Fibroblast of villous mesenchyme (primary cell): ENCODE measurements around the gene KSR2. TPM values are rescaled to one million over a fixed set of nuclear protein-coding genes. Genes with fewer than 3 reads are reported as not detected.

Experiments
- DNase-seq: peaks from one replicate; pipeline ENCODE4 v3.0.0-alpha.2; 2010; ENCODE audit warnings: low read depth
- H3K4me3 ChIP-seq: 2 replicates; pipeline ENCODE4 v1.5.1; 2011; ENCODE audit warnings: low read depth, mild to moderate bottlenecking, low read length
- CTCF ChIP-seq: IDR thresholded peaks from 2 replicates; pipeline ENCODE4 v1.5.1; 2012; ENCODE audit warnings: low read depth, mild to moderate bottlenecking, low read length; ENCODE audit not compliant: insufficient read depth
- total RNA-seq: library from RNA; depleted of rRNA; stranded (reverse); fragments of >200 nt; gene quantifications from 2 replicates; pipeline ENCODE4 v1.2.3, GENCODE V29; 2012

KSR2 gene
- total RNA-seq, 1 donor, result not detected

- TF ChIP-seq CTCF, result no peak
- no peak for DNase-seq
- H3K4me3 ChIP-seq, result no peak overlapping the region
Measured at GRCh38 chr12:117603316-117604113, 365.3 kb downstream of the KSR2 start.

GRCh38 chr12:117599849-117600248 is 368.9 kb downstream of the KSR2 start:
- no peak overlapping the region for H3K4me3 ChIP-seq
- no peak for TF ChIP-seq CTCF
- DNase-seq, result no peak

GRCh38 chr12:117596968-117597367 is 371.8 kb downstream of the KSR2 start:
- no peak overlapping the region for H3K4me3 ChIP-seq
- DNase-seq, result no peak
- TF ChIP-seq CTCF, result no peak

- no peak for TF ChIP-seq CTCF
- DNase-seq, result no peak
- H3K4me3 ChIP-seq, result no peak overlapping the region
Measured at GRCh38 chr12:117595751-117596150, 373.0 kb downstream of the KSR2 start.

GRCh38 chr12:117594481-117594880 is 374.3 kb downstream of the KSR2 start:
- no peak overlapping the region for H3K4me3 ChIP-seq
- DNase-seq, result no peak
- no peak for TF ChIP-seq CTCF

- DNase-seq, result no peak
- no peak overlapping the region for H3K4me3 ChIP-seq
- no peak for TF ChIP-seq CTCF
Measured at GRCh38 chr12:117593815-117594400, 374.9 kb downstream of the KSR2 start.
